Measurements from ENCODE around the gene RASAL3.
"Not testable (repeated sequence)": the region's sequence is repeated elsewhere in the genome, so short reads cannot be mapped to it uniquely, and the experiment has no call there.

RASAL3 gene

DNA sequence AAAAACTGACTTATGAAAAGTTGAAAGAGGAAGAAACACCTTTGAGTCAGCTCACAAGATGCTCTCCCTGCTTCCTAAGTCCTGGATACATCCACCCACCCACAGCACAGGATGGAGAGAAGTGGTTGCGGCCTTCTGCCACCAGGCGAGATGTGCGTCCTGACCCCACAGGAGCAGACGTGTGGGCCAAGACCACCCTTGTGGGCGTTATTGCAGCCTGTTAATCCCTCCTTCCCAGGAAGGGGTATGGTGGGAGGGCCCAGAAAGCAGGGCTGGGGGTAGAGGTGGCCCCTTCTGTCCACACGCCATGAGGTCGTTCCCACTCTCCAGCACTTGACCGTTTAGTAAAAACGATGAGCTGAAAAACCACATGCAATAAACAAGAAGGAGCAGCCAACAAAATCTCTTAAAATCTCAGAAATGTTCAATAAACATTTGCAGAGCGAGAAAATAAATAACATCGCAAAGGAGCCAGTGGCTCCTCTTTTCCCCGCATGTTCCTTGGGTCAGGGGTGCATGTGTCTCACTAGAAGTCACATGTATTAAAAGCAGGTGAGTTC lies 43.1 kb downstream of the RASAL3 start:
- DNase-seq (ENCODE audit: low read depth): no peak

DNA sequence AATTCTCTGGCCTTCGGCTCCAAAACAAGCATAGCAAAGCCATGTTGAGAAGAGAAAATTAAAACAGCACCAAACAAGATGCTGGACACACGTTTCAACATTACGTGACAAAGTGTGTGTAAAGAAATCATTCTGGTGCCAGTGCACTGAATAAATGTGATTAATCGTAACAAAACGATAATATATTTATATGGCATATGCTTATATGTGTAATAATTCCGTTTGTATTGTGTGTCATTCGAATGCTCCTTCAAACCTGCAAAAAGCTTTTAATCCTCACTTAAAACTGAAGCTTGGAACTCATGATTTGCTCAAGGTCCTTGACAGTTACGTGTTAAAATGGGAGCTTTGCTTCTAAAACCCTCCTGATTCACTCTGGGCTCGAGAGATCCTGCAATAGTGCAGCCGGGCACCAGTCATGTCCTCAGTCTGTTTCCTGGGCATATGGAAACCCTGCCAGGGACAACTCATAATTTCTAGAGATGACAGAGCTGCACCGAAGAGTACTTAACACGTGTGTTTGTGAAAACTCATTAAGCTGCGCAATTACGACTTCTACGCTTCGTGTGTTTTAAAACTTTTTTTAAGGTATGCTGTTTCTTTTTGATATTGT lies 44.8 kb downstream of the RASAL3 start:
- DNase-seq (ENCODE audit: low read depth): no peak

GRCh38 chr19:15418579-15419412 lies 45.5 kb downstream of the RASAL3 start, which contains the start of gene AKAP8L:
AKAP8L (minus strand) TSS chr19:15418988; CDS start chr19:15418923, 65 bp downstream.
- DNase-seq (ENCODE audit: low read depth): peak; percentile 96

- DNase-seq (ENCODE audit: low read depth): no peak
These were observed 46.1 kb downstream of the RASAL3 start for GRCh38 chr19:15418231-15418578.

GRCh38 chr19:15417699-15418098 lies 46.6 kb downstream of the RASAL3 start:
- no peak for DNase-seq (ENCODE audit: low read depth)

DNA sequence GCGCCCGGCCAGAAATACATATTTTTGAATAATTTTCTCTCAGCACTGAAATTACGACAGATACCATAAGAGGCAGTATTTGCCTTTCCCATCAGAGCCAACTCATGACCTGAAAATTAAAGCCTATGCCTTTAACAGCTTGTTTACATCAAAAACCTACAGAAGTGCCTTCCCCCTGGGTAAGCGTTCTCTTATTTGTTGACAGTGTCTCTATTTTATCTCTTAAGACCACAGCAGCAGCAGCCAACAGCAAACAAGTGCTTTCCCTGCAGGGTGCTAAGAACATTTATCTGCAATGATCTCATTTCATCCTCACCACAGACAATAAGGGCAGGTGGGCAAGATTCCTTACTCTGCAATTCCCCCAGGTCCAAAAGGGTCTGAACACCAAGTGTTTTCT lies 51.5 kb downstream of the RASAL3 start:
- DNase-seq (ENCODE audit: low read depth): no peak

DNA sequence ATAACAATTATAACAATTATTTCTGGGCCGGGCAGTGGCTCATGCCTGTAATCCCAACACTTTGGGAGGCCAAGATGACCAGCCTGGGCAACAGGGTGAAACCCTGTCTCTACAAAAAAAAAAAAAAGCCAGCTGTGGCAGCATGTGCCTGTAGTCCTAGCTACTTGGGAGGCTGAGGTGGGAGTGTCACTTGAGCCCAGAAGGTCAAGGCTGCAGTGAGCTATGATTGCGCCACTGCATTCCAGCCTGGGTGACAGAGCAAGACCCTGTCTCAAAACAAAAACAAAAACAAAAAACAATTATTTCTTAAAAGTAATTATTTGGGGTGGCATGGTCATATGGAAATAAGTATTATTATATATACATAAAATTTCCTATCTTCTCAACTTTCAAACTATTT lies 53.0 kb downstream of the RASAL3 start:
- DNase-seq (ENCODE audit: low read depth): not testable (repeated sequence)

GRCh38 chr19:15404780-15405211 lies 59.5 kb downstream of the RASAL3 start:
- DNase-seq (ENCODE audit: low read depth): no peak

GRCh38 chr19:15404097-15404779 lies 60.1 kb downstream of the RASAL3 start:
- DNase-seq (ENCODE audit: low read depth): no peak

DNA sequence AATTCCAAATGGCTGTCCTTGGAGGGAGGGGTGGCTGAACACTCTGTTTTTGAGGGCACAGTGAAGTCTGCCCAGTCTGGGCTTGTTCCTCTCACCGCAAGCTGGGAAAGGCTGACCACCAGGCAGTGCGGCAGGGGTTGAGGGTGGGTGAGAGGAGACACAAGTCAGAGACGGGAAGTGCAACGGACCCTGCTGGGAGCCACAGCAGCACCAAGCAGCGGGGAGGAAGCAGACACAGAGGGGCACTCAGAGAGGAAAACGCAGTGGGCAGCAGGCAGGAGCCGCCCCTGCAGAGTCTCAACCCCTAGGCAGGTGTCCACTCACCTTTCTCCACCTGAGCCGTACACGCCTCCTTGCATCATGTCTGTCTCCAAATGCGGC lies 61.2 kb downstream of the RASAL3 start:
- DNase-seq (ENCODE audit: low read depth): no peak

DNA sequence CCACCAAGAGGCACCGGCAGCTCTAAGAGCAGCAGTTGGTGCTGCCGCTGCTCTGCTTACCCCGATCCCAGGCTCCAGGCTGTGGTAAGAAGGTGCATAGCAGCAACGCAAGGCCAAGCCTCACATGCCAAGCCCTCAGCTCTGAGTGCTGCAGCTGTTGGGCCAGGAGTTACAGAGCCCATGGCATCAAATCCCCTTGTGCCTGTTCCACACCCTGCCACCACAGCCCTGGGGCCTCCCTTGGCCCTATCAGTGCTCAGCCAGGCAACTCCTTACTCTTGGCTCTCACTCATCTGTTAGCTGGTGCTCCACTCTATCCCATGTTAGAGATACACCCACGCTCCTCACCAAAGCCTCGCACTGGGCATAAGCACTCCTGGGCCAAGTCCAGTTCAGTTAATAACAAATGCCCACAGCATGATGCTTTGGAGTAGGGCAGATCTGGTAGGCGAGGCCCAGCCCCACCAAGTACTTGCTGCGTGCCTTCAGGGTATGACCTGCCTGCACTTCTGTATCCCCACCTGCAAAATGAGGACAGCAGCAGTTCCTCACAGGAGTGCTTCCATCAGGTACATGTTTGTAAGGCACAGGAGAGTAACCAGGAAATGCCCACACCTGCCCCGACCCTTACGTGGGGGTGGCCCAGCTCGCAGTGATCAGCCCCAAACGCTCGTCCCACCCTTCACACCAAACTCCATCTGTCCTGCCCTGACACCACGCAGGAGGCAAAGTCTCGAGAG lies 61.8 kb downstream of the RASAL3 start:
- no peak for DNase-seq (ENCODE audit: low read depth)
